ENCODE data around the gene CDC42SE1. TPM values are rescaled to one million over a fixed set of nuclear protein-coding genes. Genes with fewer than 3 reads are reported as not detected.

CDC42SE1 gene
- total RNA-seq, 1 experiment from 2014 or later: 76.3 TPM

- TF ChIP-seq FOXJ3 (CRISPR knock-in tag; IDR thresholded peaks at IDR 0.05; ENCODE audit: borderline replicate concordance) (no peak), HMGXB4 (CRISPR knock-in tag; IDR thresholded peaks at IDR 0.05) (peak; percentile 90; the same call in 1 of the 2 replicates), MLX (CRISPR knock-in tag; IDR thresholded peaks at IDR 0.05) (no peak), RELA (CRISPR knock-in tag; IDR thresholded peaks at IDR 0.05; ENCODE audit: borderline replicate concordance) (no peak), ZNF532 (CRISPR knock-in tag; IDR thresholded peaks at IDR 0.05; ENCODE audit: borderline replicate concordance) (no peak), ZBTB43 (CRISPR knock-in tag; IDR thresholded peaks at IDR 0.05) (peak; percentile 87; the same call in 1 of the 2 replicates), NFYB (CRISPR knock-in tag; conservative IDR thresholded peaks at IDR 0.05; ENCODE audit: low read depth) (no peak; the same call in 1 of the 2 replicates), PRRX2 (CRISPR knock-in tag; IDR thresholded peaks at IDR 0.05) (0 out of 2 replicates have a peak, but pooled peaks have one; percentile 37)
These were observed 11.3 kb downstream of the CDC42SE1 start (continued) for GRCh38 chr1:151047925-151048644.

GRCh38 chr1:151047591-151047924 is 11.9 kb downstream of the CDC42SE1 start, which contains the start of gene C1orf56:
Gene C1orf56, plus strand, starts transcription at chr1:151047751. Its CDS starts 97 bp downstream, at chr1:151047848.
- no peaks in the 10 kb centered on the region for H3K9me3 Mint-ChIP-seq
- H3K36me3 Mint-ChIP-seq: peaks cover 10% of the 10 kb centered on the region
- POLR2A ChIA-PET: interaction anchor here (0.9 to 1.6 kb wide), 7 partner anchors 11 to 84 kb away, joined by 3 to 6 read pairs (median 4); partner anchors contain the start of gene MLLT11
- ATAC-seq (peak; percentile 67), DNase-seq (ENCODE audit: low spot score) (peak; percentile 70)
- peak within 1 kb of the TSS; percentile 97 for H3K27ac Mint-ChIP-seq
- CTCF ChIA-PET: interaction anchor here (0.6 to 3.7 kb wide), 22 partner anchors 8 to 183 kb away, joined by 3 to 43 read pairs (median 5); partner anchors contain the start of genes BNIPL, CDC42SE1, GABPB2 and LYSMD1
- H3K4me1 Mint-ChIP-seq: peaks cover 17% of the 10 kb centered on the region
- H3K27me3 Mint-ChIP-seq (ENCODE audit: low read depth): no peaks in the 10 kb centered on the region
- H3K4me3 Mint-ChIP-seq: peak within 1 kb of the TSS; percentile 96
- TF ChIP-seq KAT7 (CRISPR knock-in tag; IDR thresholded peaks at IDR 0.05; ENCODE audit: borderline replicate concordance): peak; percentile 73; the same call in 1 of the 2 replicates
- peak; percentile 62; the same call in 1 of the 2 replicates for TF ChIP-seq ARID4B (CRISPR knock-in tag; IDR thresholded peaks at IDR 0.05; ENCODE audit: borderline replicate concordance)
- no peak for TF ChIP-seq MLX (CRISPR knock-in tag; IDR thresholded peaks at IDR 0.05)
- TF ChIP-seq ZNF512 (CRISPR knock-in tag; IDR thresholded peaks at IDR 0.05; ENCODE audit: borderline replicate concordance): no peak
- TF ChIP-seq E2F1 (CRISPR knock-in tag; IDR thresholded peaks at IDR 0.05): peak; percentile 55; the same call in 1 of the 2 replicates
- TF ChIP-seq ZNF281 (CRISPR knock-in tag; IDR thresholded peaks at IDR 0.05): peak; percentile 23; the same call in 1 of the 2 replicates

Data from WTC11 (cell line).